HPDE6-E6E7 (cell line): ENCODE measurements around the gene METTL4.

ENCODE experiments used
- DNase-seq: peaks from one replicate; pipeline ENCODE4 v3.0.0; 2011; ENCODE audit warnings: missing footprints; ENCODE audit errors: extremely low spot score

Gene METTL4, protein sequence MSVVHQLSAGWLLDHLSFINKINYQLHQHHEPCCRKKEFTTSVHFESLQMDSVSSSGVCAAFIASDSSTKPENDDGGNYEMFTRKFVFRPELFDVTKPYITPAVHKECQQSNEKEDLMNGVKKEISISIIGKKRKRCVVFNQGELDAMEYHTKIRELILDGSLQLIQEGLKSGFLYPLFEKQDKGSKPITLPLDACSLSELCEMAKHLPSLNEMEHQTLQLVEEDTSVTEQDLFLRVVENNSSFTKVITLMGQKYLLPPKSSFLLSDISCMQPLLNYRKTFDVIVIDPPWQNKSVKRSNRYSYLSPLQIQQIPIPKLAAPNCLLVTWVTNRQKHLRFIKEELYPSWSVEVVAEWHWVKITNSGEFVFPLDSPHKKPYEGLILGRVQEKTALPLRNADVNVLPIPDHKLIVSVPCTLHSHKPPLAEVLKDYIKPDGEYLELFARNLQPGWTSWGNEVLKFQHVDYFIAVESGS

DNA sequence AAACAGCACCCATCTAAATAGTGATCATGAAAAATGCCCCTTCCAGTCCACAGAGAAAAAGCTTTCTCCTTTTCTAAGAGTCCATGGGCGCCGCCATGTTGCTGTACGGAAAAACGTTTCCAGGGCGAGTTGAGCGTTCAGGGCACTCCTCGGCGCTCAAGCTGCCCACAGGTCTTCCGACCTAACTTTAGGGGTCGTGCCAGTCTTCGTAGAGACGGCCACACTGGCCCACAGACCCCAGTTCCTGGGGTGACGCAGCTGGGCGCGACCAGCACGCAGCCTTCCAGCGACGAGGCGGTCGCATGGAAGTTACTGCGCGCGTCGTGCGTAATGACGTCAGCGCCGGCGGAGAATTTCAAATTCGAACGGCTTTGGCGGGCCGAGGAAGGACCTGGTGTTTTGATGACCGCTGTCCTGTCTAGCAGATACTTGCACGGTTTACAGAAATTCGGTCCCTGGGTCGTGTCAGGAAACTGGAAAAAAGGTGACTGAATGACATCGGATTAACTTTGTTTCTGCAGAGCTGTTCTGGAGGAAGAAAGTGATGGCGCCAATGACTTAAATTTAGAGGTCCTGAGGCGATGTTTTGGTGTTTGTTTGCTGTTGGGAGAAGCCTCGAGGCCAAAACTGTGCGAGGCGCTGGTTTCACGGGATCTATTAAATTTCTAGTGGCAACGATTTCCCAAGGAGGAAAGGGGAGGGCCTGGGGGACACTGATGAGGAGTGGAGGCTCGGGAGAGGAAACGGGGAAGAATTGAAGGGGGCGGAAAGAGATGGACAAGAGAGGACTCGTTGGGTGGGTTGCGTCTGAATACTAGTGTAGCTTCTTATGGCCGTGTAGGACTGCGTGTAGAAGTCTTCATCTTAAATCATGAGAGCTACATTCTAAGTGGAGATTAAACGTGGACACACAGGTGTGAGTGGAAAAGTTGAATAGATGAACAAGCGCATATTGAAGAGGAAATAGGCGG lies at the start of gene METTL4, which contains the start of gene NDC80:
Gene METTL4, minus strand, starts transcription at position 306 of the 971 bp plus-strand sequence. CDS start 4,289 bp downstream, outside the sequence.
Gene NDC80, plus strand, starts transcription at position 358 of the 971 bp plus-strand sequence. CDS start 1,429 bp downstream, outside the sequence.
- peak; percentile 68 for DNase-seq

DNA sequence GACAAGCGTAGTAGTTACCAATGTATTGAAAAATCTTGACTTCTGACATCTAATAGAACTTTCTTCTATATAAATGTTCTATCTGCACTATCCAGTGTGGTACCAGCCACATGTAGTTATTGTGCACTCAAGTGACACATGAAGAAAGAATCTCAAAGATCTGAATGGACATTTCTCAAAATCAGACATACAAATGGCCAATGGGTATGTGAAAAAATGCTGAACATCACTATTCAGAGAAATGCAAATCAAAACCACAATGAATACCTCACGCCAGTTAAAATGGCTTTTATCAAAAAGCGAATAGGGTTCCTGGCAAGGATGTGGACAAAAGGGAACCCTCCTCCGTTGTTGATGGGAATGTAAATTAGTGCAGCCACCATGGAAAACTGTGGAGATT lies 46.7 kb upstream of the METTL4 start:
- DNase-seq, result no peak

DNA sequence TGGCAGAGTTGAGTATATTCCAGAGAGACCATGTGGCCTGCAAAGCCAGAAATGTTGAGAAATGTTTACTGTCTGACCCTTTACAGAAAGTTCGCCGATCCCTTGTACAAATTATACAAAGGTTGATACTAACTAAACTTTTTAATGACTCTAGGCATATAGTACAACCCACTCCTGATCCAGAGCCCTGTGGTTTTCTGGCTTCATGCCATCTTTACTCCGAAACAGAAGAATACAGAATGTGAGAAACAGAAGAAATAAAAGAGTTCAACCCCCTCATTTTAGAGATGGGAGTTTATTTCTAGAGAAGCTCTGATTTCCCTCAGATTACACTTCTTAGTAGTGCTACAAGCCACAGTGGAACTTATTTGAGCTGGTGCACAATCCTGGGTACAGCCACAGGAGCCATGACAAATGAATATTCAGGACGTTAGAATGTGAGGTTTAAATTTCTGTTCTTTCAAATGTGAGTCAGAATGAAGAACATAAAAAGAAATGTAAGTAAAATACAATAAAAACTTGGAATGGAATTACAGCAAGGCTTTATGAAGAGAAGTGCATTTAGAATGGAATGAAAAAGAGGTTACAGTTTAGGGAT lies 46.2 kb upstream of the METTL4 start:
- no peak for DNase-seq

DNA sequence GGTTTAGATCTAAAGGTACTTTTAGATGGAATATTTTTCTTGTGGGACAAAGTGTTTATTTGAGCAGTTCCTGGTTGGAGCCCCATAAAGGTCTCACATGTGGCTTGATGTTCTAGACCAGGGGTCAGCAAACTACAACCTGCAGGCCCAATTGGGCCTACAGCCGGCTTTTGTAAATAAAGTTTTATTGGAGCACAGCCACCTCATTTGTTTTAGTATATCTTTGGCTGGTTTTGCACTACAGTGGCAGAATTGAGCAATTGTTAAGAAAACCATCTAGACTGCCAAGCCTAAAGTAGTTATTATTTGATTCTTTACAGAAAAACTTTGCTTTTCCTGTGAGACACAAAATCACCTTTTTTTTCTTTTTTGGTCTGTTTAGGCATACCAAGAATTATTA lies 41.7 kb upstream of the METTL4 start:
- DNase-seq, result no peak

DNA sequence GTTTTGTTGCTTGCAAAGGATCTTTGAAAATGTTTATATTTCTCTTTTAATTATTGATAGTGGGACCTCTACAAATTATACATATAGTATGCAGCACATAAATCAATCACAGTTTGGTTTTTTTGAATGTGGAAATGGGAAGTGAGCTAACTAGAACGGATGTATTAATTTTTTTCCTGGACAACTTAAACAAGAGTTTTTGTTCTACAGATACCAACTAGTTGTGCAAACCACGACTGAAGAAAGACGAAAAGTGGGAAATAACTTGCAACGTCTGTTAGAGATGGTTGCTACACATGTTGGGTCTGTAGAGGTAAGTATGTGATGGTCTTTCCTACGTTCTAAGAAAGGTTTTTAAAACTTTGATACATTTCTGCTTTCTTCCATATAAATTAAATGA lies 39.2 kb upstream of the METTL4 start:
- DNase-seq, result no peak

DNA sequence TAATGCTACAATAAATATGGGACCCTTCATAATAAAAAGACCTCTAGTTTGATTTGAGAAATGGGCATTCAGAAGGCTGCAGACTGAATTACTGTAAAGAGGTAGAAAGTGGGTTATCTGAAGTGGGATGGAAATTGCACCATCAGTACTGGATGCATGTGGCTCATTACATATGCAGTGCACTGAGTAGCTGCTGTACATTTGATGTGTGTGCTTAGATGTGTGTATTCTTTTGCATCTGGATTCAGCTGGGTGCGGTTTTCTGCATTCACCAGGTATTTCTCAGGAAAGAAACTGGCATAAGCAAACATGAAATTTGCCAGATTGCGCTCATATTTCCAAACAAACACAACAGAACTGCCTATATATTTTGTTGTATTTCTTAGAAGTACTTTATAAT lies 38.3 kb upstream of the METTL4 start:
- no peak for DNase-seq

DNA sequence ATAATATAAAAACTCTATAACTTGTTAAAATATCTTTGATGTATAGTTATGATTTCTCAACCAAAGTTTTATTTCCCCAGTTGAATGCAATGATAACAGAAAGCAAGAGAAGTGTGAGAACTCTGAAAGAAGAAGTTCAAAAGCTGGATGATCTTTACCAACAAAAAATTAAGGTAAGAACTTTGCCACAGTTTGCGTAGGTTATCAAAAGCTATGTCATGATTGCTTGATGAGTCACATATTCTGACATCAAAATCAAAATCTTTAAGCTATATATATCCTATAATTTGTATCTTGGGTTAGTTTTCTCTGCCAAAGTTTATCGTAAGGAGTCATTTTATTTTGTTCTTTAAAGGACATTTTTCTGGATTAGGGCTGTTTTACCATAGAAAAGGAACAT lies 35.0 kb upstream of the METTL4 start:
- no peak for DNase-seq

DNA sequence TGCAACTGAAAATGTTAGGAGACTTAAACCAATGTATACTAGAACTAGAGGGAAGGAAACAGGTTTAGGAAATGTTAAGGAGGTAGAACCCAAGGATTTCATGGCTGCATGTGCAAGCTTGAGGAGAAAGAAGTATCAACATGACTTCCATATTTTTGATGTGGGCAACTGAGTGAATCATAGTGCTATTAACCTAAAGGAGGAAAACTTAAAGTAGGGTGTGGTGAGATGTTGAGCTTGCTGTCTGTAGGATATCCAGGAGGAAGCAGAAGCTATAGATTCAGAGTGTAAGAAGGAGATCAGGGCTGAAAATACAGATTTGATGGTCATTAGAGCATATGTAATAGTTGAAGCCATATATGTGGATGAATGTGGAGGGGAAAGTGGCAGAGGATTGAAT lies 31.5 kb upstream of the METTL4 start:
- no peak for DNase-seq

DNA sequence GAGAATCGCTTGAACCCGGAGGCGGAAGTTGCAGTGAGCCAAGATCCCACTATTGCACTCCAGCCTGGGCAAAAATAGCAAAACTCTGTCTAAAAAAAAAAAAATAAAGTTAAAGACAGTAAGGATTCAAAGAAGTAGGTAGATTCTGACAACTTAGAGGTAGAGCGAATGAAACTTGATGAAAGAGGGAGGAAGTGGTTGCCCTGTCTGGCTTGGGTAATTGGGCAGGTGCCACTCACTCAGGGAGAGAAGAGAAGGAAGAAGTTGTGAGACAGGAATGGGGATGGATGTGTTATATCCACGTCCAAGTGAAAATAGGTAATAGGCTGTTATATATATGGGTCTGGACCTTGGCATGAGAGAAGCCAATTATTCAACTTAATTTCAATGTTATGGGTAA lies 26.3 kb upstream of the METTL4 start:
- no peak for DNase-seq

DNA sequence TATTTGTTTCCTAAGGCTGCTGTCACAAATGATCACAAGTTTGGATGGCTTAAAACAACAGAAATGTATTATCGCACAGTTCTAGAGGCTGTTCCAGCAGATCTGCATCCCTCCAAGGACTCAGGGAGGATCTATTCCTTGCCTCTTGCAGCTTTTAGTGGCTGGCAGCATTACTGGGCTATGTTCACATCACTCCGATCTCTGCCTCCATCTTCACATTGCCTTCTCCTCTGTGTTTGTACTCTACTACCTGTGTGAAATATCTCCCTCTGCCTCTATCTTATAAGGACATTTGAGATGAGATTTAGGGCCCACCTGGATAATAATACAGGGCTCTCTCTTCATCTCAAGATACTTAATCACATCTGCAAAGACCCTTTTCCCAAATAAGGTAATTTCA lies 19.0 kb upstream of the METTL4 start:
- DNase-seq, result no peak

DNA sequence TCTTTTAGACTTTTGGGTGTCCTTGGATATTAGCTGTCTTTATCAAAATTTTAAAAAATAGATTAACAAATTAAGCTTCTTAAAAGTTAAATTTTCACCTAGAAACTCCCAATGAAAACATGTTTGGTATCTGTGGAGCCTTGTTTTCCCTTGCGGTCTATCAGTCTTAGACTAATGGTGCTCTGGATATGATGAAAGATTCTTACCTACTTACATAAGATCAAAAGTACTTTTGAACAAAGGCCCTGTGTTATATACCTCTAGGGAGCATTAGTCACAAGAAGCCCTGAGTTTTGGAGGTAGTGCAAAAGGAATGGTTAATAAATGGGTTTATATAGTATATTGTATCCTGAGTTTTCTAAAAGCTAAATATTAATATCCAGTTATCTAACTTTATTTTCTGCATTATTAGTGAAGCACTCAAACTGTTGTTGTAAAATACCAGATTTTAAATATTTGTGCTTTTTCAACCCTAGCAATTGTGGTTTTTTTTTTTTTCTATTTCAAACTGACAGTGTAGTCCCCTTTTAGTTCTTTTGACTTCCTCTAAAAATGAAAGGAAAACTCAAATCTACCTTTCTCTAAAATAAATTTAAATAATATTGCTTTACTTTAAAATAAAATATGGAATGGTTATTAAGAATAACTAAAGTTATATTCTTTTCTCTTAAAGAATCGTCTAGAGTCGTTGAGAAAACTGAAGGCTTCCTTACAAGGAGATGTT lies 18.2 kb upstream of the METTL4 start:
- DNase-seq, result peak; percentile 33

DNA sequence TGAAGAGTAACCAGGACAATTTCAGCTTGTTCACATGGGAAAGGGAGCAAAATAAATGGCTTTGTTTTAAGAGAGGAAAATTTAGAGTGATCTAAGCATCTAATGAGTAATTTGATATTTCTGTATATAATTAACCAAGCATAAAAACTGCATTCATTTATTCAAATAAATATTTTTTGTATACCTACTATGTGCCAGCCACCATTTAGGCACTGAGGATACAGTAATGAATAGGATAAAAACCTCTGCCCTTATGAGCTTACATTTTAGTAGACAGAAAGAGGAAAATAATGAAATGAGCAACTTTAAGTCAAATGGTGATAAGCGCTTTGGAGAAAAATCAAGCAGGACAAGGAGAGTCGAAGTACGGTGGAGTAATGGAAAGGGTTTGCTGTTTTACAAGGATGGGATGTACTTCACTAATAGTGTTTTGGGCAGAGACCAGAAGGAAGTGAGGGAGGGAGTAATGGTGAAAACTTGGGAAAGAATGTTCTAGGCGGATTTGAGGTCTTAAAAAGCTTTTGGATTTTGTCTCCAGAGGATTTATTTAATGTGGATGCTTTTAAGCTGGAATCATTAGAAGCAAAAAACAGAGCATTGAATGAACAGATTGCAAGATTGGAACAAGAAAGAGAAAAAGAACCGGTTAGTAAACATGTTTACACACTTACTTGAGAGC lies 17.5 kb upstream of the METTL4 start:
- DNase-seq, result no peak

DNA sequence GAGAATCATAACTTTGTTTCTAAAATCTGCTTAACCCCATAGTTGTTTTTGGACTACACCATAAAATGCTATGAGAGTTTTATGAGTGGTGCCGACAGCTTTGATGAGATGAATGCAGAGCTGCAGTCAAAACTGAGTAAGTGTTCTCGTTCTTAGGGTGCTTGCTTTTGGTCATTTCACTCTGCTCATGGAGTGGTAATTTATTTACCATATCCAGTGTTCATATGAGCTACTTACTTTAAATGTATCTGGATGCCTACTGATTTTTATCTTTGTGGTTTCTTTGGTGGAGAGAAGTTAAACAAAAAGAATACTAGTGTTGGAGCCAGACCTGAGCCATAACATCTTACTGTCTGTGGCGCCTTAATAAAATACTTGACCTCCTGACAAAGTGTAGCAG lies 16.5 kb upstream of the METTL4 start:
- no peak for DNase-seq

DNA sequence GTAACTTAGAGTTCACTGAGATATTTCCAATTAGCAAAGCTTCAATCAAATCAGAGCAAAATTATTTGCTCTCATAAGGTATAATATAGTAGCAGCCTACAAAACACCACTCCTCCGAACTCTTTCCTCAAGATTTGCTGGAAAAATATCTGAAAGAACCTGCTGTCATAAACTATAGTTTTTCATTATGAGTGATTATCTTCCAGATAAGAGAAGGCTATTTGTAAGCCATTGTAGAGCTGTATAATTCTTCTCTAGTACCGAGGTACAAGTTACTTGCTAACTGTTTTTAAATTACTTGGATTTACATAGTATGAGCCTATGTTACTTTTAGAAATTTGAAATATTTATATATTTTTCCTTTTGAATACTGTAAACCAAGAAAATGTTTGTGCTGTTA lies 2.1 kb upstream of the METTL4 start:
- no peak for DNase-seq

DNA sequence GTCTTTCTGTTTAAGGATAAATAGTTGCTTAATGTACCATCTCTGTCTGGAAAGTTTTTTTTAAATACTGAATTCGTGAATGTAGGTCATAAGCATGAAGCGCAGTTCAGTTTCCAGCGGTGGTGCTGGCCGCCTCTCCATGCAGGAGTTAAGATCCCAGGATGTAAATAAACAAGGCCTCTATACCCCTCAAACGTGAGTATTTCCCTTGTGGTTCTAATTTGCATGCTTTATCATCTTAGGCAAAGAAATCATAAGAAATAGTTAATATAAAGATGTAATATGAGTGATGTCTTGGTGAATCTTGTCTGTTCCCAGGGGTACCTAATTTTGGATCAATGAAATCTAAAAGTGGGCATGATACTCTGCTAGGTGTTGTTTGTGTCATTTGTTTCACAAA lies 1.6 kb upstream of the METTL4 start:
- DNase-seq, result no peak

DNA sequence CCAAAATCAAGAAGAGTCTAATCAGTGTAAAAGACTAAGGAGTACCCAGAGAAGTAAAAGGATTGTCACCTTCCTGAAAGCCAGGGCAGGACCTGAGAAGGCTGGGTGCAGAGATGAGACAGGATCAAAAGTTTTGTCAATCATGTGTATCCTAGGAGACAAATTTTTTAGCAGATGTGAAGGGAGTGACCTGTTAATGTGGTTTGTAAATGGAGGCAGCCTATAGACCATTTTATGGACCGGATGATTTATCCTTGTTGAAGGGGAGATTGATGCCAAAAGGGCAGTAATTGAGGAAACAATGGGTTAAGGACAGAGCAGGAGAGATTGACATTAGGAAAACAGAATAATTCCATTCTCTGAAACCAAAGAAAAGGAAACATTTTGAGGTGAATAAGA lies 865 bp upstream of the METTL4 start:
- DNase-seq, result no peak

DNA sequence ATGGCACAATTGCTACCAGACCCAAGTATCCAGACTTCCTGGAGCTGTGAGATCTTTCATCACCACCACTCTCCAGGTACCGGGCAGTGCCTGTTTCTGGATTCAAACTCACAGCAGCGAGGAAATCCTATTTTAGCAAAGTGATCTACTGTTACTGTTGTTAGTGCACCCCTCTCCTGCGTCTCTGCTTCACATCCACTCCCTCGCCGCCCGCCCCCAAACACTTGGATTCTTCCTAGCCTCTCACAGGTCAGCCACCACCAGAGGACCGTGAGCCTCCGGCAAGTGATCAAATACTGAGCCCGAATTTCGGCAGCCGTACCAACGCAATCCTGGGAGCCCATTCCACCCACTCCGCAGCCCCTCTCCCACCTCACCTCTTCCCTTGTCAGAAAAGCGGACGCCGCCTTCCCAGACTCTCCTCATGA lies 519 bp downstream of the METTL4 start:
- DNase-seq, result peak; percentile 54

DNA sequence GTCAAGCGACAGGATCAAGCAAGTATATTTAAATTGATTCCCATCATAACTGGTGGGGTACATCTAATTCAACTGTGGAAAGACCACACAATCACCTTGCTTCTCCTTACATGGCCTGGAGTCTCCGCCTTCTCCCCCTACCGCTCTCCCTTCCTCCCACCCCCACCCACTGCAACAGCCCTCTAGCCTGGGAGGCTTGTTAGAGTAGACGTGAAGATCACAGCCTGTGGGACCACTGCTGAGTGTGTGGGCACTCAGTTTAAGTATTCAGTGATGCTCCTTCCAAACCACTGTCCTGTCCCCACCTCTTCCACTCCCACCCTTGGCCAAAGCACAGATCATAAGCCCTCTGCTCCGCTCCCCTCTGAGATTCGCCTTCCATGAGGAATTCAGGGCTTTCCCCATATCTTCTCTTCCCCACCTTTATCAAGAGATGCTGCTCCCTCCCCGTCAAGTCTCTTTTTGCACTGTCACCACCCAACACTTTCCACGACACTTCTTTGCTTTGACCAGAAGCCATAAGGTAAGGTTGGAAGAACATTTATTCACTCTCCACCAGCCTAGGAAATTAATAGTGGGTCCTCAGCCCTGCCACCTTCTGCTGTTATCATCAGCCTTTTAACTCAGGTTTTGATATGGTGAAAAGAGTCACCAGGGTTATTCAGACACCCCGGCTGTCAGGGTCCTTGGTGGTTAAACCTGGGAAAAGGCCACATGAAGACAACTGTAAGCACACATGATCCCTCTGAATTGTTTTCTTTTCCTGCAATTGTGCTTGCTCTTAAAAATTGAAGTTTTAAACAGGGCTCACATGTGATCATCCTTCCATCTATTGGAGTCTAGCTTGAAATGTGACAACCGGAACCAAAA lies 1.7 kb downstream of the METTL4 start:
- no peak for DNase-seq

DNA sequence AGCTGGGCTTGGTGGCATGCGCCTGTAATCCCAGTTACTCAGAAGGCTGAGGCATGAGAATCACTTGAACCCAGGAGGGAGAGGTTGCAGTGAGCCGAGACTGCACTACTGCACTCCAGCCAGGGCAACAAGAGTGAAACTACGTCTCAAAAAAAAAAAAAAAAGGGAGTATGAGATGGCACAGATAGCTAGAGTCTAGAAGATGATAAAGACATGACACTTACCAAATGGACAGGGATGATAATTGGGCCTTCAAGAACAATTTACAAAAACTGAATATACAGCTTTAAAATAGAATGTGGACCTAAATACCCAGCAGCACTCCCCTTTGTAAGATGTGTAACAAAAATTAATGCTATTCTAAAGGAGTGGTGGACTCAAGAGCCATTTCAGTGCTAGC lies 2.7 kb downstream of the METTL4 start:
- DNase-seq, result no peak

DNA sequence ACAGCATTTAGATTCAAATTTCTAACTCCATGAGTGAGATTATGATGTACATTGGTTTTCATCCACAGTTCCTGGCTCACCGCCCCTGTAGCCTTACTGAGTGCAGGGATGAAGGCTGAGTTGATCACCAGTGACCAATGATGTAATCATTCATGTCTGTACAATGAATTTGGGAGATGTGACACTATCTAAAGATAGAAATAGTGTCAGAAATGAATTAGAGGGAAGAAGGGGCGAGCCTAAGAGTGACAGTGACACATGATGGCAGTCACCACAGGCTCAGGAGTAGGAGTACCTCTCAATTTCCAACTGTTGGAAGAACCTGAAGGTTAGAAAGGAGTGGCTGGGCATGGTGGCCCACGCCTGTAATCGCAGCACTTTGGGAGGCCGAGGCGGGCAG lies 3.2 kb downstream of the METTL4 start:
- no peak for DNase-seq
